ENCODE data around the gene ALDH3A2. TPM values are rescaled to one million over a fixed set of nuclear protein-coding genes. Genes with fewer than 3 reads are reported as not detected.

The ALDH3A2 gene
- total and polyA plus RNA-seq, 4 donors = 63.3 to 165 (median 80.4) TPM

GRCh38 chr17:19659366-19660177, 11.0 kb downstream of the ALDH3A2 start:
- H3K4me1 ChIP-seq (ENCODE audit: control insufficient read depth in 4 of 4, insufficient read depth in 4 of 4, low read length in 3 of 4) = peaks cover 9 to 81% (median 60%) of the 10 kb centered on the region in 4 donors
- H3K4me3 ChIP-seq (ENCODE audit: low read depth in 1 of 3, low read length in 3 of 3) = no peak overlapping the region
- TF ChIP-seq GABPA (IDR thresholded peaks at IDR 0.05 in 1 of 2, conservative IDR thresholded peaks at IDR 0.05 in 1 of 2) (no peak), NR2F2 (IDR thresholded peaks at IDR 0.05) (no peak), JUND (IDR thresholded peaks at IDR 0.05) (peak in 1 of 2 donors; percentile 17), ATF3 (IDR thresholded peaks at IDR 0.05) (peak; percentile 80), YY1 (IDR thresholded peaks at IDR 0.05) (no peak), FOXA1 (IDR thresholded peaks at IDR 0.05) (no peak), SP1 (IDR thresholded peaks at IDR 0.05) (no peak), RAD21 (IDR thresholded peaks at IDR 0.05) (no peak), EGR1 (IDR thresholded peaks at IDR 0.05; ENCODE audit: low read depth in 2 of 2) (no peak), CTCF (IDR thresholded peaks at IDR 0.05; ENCODE audit: low read depth, low read length, missing input control) (no peak), HNF4A (conservative IDR thresholded peaks at IDR 0.05) (peak; percentile 52 to 53), REST (IDR thresholded peaks at IDR 0.05) (no peak), RXRA (IDR thresholded peaks at IDR 0.05) (peak; percentile 25 to 46), MAX (IDR thresholded peaks at IDR 0.05) (no peak), FOXA2 (IDR thresholded peaks at IDR 0.05) (no peak), ZBTB33 (IDR thresholded peaks at IDR 0.05) (no peak), TAF1 (conservative IDR thresholded peaks at IDR 0.05) (no peak), HNF4G (IDR thresholded peaks at IDR 0.05) (no peak)
- no peak for DNase-seq (ENCODE audit: low spot score)
- H3K27me3 ChIP-seq (ENCODE audit: control insufficient read depth in 4 of 4, insufficient read depth in 4 of 4, low read length in 3 of 4) = no peaks in the 10 kb centered on the region
- peak overlapping the region; percentile 70 to 82 for H3K27ac ChIP-seq (ENCODE audit: low read depth in 1 of 2, low read length in 2 of 2)
- 52% methylated on average over 7 of the region's 7 CpGs for WGBS
- no peak overlapping the region for H3K9ac ChIP-seq (ENCODE audit: low read depth in 1 of 2, low read length in 2 of 2)
- H3K9me3 ChIP-seq (ENCODE audit: control insufficient read depth in 4 of 4, low read length in 3 of 4) = no peaks in the 10 kb centered on the region
- H3K36me3 ChIP-seq (ENCODE audit: control insufficient read depth in 4 of 4, insufficient read depth in 3 of 4, low read depth in 1 of 4, low read length in 3 of 4) = peaks cover 4 to 37% (median 21%) of the 10 kb centered on the region in 4 donors

Measured in liver (tissue), 9 donors.